Neuronal stem cell (in vitro differentiated cells): ENCODE measurements around the gene RASAL1.
A peak's percentile ranks its signal among the peaks of the same experiment; 100 is the strongest.

Experiments
- DNase-seq: peaks from one replicate; pipeline ENCODE4 v3.0.0-alpha.2; 2013; ENCODE audit warnings: low spot score
- H2AFZ ChIP-seq: one replicate; pipeline ENCODE4 v1.6.1; 2013; ENCODE audit warnings: mild to moderate bottlenecking, low read length, inconsistent platforms
- H2AK5ac ChIP-seq: 2 replicates; pipeline ENCODE4 v1.6.1; 2013; ENCODE audit warnings: low read depth, mild to moderate bottlenecking, inconsistent platforms, low read length, moderate library complexity, mixed read lengths
- H2BK120ac ChIP-seq: 2 replicates; pipeline ENCODE4 v1.6.1; 2013; ENCODE audit warnings: low read depth, mild to moderate bottlenecking, inconsistent platforms, low read length, moderate library complexity, mixed read lengths
- H2BK12ac ChIP-seq: one replicate; pipeline ENCODE4 v1.6.1; 2013; ENCODE audit warnings: low read length, inconsistent platforms
- H2BK15ac ChIP-seq: 2 replicates; pipeline ENCODE4 v1.6.1; 2013; ENCODE audit warnings: mild to moderate bottlenecking, low read length, inconsistent platforms, mixed read lengths
- H2BK5ac ChIP-seq: one replicate; pipeline ENCODE4 v1.6.1; 2013; ENCODE audit warnings: inconsistent platforms, mild to moderate bottlenecking, low read length, moderate library complexity
- H3K14ac ChIP-seq: one replicate; pipeline ENCODE4 v1.6.1; 2013; ENCODE audit warnings: low read length, inconsistent platforms
- H3K18ac ChIP-seq: 2 replicates; pipeline ENCODE4 v1.6.1; 2013; ENCODE audit warnings: low read length, inconsistent platforms
- H3K23ac ChIP-seq: 2 replicates; pipeline ENCODE4 v1.6.1; 2013; ENCODE audit warnings: low read depth, mild to moderate bottlenecking, mixed read lengths, low read length, inconsistent platforms; ENCODE audit not compliant: poor library complexity
- H3K27ac ChIP-seq: replicated peaks from 3 replicates; pipeline ENCODE4 v1.5.1; 2013; ENCODE audit warnings: low read length, inconsistent platforms
- H3K27me3 ChIP-seq, 3 experiments: 2 replicates each; pipeline ENCODE4 v1.6.1; 2013; ENCODE audit warnings: low read length in 3 of 3, mild to moderate bottlenecking in 2 of 3, inconsistent platforms in 1 of 3, low read depth in 1 of 3, mixed read lengths in 1 of 3, moderate library complexity in 1 of 3; ENCODE audit not compliant: control insufficient read depth in 3 of 3, insufficient read depth in 3 of 3
- H3K36me3 ChIP-seq, 2 donors: replicated peaks in 1 of 2; 2 replicates each; pipeline ENCODE4 v1.6.1; 2013; ENCODE audit warnings: low read length in 2 of 2; ENCODE audit not compliant: control insufficient read depth in 2 of 2, insufficient read depth in 2 of 2
- H3K4ac ChIP-seq: 2 replicates; pipeline ENCODE4 v1.6.1; 2013; ENCODE audit warnings: inconsistent platforms, mild to moderate bottlenecking, low read length, moderate library complexity
- H3K4me1 ChIP-seq, 2 donors: 1 replicate in 1 of 2; 2 replicates in 1 of 2; pipeline ENCODE4 v1.6.1; 2013; ENCODE audit warnings: low read length in 2 of 2, low read depth in 1 of 2; ENCODE audit not compliant: control insufficient read depth in 2 of 2, insufficient read depth in 1 of 2
- H3K4me2 ChIP-seq: one replicate; pipeline ENCODE4 v1.6.1; 2013; ENCODE audit warnings: mild to moderate bottlenecking, low read length, inconsistent platforms; ENCODE audit not compliant: insufficient read depth, poor library complexity, severe bottlenecking
- H3K4me3 ChIP-seq, 2 donors: 2 replicates each; pipeline ENCODE4 v1.5.1; 2013; ENCODE audit warnings: low read length in 2 of 2, mild to moderate bottlenecking in 2 of 2, inconsistent platforms in 1 of 2, moderate library complexity in 1 of 2
- H3K79me1 ChIP-seq: one replicate; pipeline ENCODE4 v1.6.1; 2013; ENCODE audit warnings: low read depth, mild to moderate bottlenecking, inconsistent platforms, low read length, moderate library complexity
- H3K9ac ChIP-seq: one replicate; pipeline ENCODE4 v1.6.1; 2013; ENCODE audit warnings: mild to moderate bottlenecking, low read depth, low read length, inconsistent platforms; ENCODE audit not compliant: poor library complexity
- H3K9me3 ChIP-seq, 2 donors: replicated peaks in 1 of 2; 2 replicates each; pipeline versions ENCODE3 to v1.6.1; 2013; ENCODE audit warnings: low read length in 2 of 2, mild to moderate bottlenecking in 2 of 2, inconsistent platforms in 1 of 2, low read depth in 1 of 2, mixed read lengths in 1 of 2, moderate library complexity in 1 of 2; ENCODE audit not compliant: control insufficient read depth in 2 of 2, insufficient read depth in 1 of 2
- H4K8ac ChIP-seq: one replicate; pipeline ENCODE4 v1.6.1; 2013; ENCODE audit warnings: low read depth, mild to moderate bottlenecking, inconsistent platforms, low read length, moderate library complexity
- H4K91ac ChIP-seq: one replicate; pipeline ENCODE4 v1.6.1; 2013; ENCODE audit warnings: low read length, low read depth, mild to moderate bottlenecking, inconsistent platforms; ENCODE audit not compliant: poor library complexity
- WGBS, 2 donors: extraction: QIAGEN DNeasy Blood & Tissue Kit; methylation state at CpG; one replicate each; pipeline ENCODE4 v1.1.7; 2013; ENCODE audit warnings: missing lambda C conversion rate in 2 of 2, mixed read lengths in 1 of 2; ENCODE audit not compliant: insufficient read length in 2 of 2, insufficient replicate concordance in 1 of 2; ENCODE audit errors: extremely low coverage in 2 of 2; 5-methylcytosine and 5-hydroxymethylcytosine counted together

The RASAL1 gene

GRCh38 chr12:113054948-113055486, 80.5 kb downstream of the RASAL1 start:
- H2AK5ac ChIP-seq = no peak overlapping the region
- H2BK120ac ChIP-seq = no peak overlapping the region
- no peak overlapping the region for H2BK12ac ChIP-seq
- no peak overlapping the region for H3K4me2 ChIP-seq
- no peak overlapping the region for H3K18ac ChIP-seq
- no peak overlapping the region for H3K4me3 ChIP-seq
- H3K23ac ChIP-seq = no peak overlapping the region
- no peak overlapping the region for H3K9ac ChIP-seq
- H3K4me1 ChIP-seq = no peaks in the 10 kb centered on the region
- no CpG with 5 or more reads among the region's 4 CpGs for WGBS, 2 donors
- no peak overlapping the region for H2AFZ ChIP-seq
- H3K4ac ChIP-seq = no peak overlapping the region
- H3K27ac ChIP-seq = no peak overlapping the region
- no peak overlapping the region for H2BK15ac ChIP-seq
- peaks cover 2% of the 10 kb centered on the region for H3K79me1 ChIP-seq
- H3K9me3 ChIP-seq = no peaks in the 10 kb centered on the region
- no peak overlapping the region for H2BK5ac ChIP-seq
- H3K36me3 ChIP-seq = peaks cover 0 to 2% of the 10 kb centered on the region in 2 donors
- no peak for DNase-seq
- no peak overlapping the region for H3K14ac ChIP-seq
- no peak overlapping the region for H4K91ac ChIP-seq
- no peak overlapping the region for H4K8ac ChIP-seq
- H3K27me3 ChIP-seq = peaks cover 0 to 59% (median 17%) of the 10 kb centered on the region in 3 experiments

- Histone ChIP-seq H3K4ac (no peak overlapping the region), H2BK15ac (no peak overlapping the region), H2AFZ (no peak overlapping the region), H3K27ac (no peak overlapping the region), H3K9me3 (no peaks in the 10 kb centered on the region), H2AK5ac (no peak overlapping the region), H2BK5ac (no peak overlapping the region), H4K8ac (no peak overlapping the region), H4K91ac (no peak overlapping the region), H3K14ac (no peak overlapping the region), H3K18ac (peak overlapping the region; percentile 18), H3K27me3 (peaks cover 0 to 40% (median 17%) of the 10 kb centered on the region in 3 experiments), H3K9ac (peak overlapping the region; percentile 55), H3K4me2 (no peak overlapping the region), H3K79me1 (no peaks in the 10 kb centered on the region), H3K23ac (no peak overlapping the region), H3K36me3 (no peaks in the 10 kb centered on the region), H2BK120ac (no peak overlapping the region), H3K4me1 (peaks cover 0 to 1% of the 10 kb centered on the region in 2 donors), H3K4me3 (no peak overlapping the region), H2BK12ac (no peak overlapping the region)
- WGBS, 2 donors = no CpG with 5 or more reads among the region's 4 CpGs
- DNase-seq = no peak
Observed at GRCh38 chr12:113052326-113052725, 83.2 kb downstream of the RASAL1 start.

- Histone ChIP-seq H3K9ac (no peak overlapping the region), H3K27ac (no peak overlapping the region), H2BK12ac (no peak overlapping the region), H3K14ac (no peak overlapping the region), H3K36me3 (no peaks in the 10 kb centered on the region), H3K27me3 (peaks cover 0 to 35% (median 17%) of the 10 kb centered on the region in 3 experiments), H4K91ac (no peak overlapping the region), H3K18ac (no peak overlapping the region), H3K23ac (no peak overlapping the region), H2BK120ac (no peak overlapping the region), H3K4me1 (peaks cover 0 to 1% of the 10 kb centered on the region in 2 donors), H2AFZ (no peak overlapping the region), H3K79me1 (no peaks in the 10 kb centered on the region), H3K9me3 (no peaks in the 10 kb centered on the region), H3K4me3 (no peak overlapping the region), H2BK15ac (no peak overlapping the region), H2AK5ac (no peak overlapping the region), H3K4ac (no peak overlapping the region), H3K4me2 (no peak overlapping the region), H2BK5ac (no peak overlapping the region), H4K8ac (no peak overlapping the region)
- no CpG with 5 or more reads among the region's 4 CpGs for WGBS, 2 donors
- DNase-seq = no peak
Observed at GRCh38 chr12:113051759-113052158, 83.8 kb downstream of the RASAL1 start.

GRCh38 chr12:113050795-113051194, 84.8 kb downstream of the RASAL1 start:
- Histone ChIP-seq H3K4ac (no peak overlapping the region), H3K9me3 (no peaks in the 10 kb centered on the region), H2AK5ac (no peak overlapping the region), H3K79me1 (no peaks in the 10 kb centered on the region), H3K9ac (no peak overlapping the region), H2AFZ (no peak overlapping the region), H2BK120ac (no peak overlapping the region), H3K36me3 (no peaks in the 10 kb centered on the region), H2BK15ac (no peak overlapping the region), H3K14ac (no peak overlapping the region), H3K27me3 (peaks cover 0 to 26% (median 8%) of the 10 kb centered on the region in 3 experiments), H3K23ac (no peak overlapping the region), H2BK12ac (no peak overlapping the region), H3K4me2 (no peak overlapping the region), H3K27ac (no peak overlapping the region), H3K4me1 (peaks cover 0 to 1% of the 10 kb centered on the region in 2 donors), H4K8ac (no peak overlapping the region), H4K91ac (no peak overlapping the region), H3K4me3 (no peak overlapping the region), H2BK5ac (no peak overlapping the region), H3K18ac (no peak overlapping the region)
- no CpG with 5 or more reads among the region's 7 CpGs for WGBS, 2 donors
- no peak for DNase-seq
